ENCODE results near the gene TXNDC2. TPM values are rescaled to one million over a fixed set of nuclear protein-coding genes. Genes with fewer than 3 reads are reported as not detected.

The TXNDC2 gene
- polyA plus RNA-seq: under 1 TPM in 1 of 2 donors, not detected in 1; 0.06 TPM

GRCh38 chr18:9885170-9886004, at the start of gene TXNDC2:
TXNDC2 (plus strand) TSS chr18:9885973; CDS start chr18:9886681, 708 bp downstream.
- 90 to 91% methylated on average over 8 of the region's 8 CpGs for WGBS, 2 donors

GRCh38 chr18:9838144-9838877, 47.5 kb upstream of the TXNDC2 start:
- 40 to 46% methylated on average over 10 of the region's 10 CpGs for WGBS, 2 donors
- Histone ChIP-seq H3K4me3 (ENCODE audit: low read depth in 1 of 2, low read length in 2 of 2) (no peak overlapping the region), H3K27ac (ENCODE audit: low read depth in 2 of 2, low read length in 1 of 2) (peak overlapping the region in 1 of 2 donors; percentile 59), H3K27me3 (ENCODE audit: control insufficient read depth in 1 of 2, insufficient read depth in 2 of 2, low read length in 2 of 2) (no peaks in the 10 kb centered on the region), H3K4me1 (ENCODE audit: control insufficient read depth in 2 of 2, insufficient read depth in 2 of 2, low read length in 1 of 2) (peaks cover 8% of the 10 kb centered on the region in 2 donors), H3K36me3 (ENCODE audit: control insufficient read depth in 2 of 2, insufficient read depth in 2 of 2, low read length in 1 of 2) (peaks cover 0 to 4% of the 10 kb centered on the region in 2 donors), H3K9me3 (ENCODE audit: control insufficient read depth in 2 of 2, insufficient read depth in 1 of 2, low read depth in 1 of 2, low read length in 1 of 2) (no peaks in the 10 kb centered on the region)

More at GRCh38 chr18:9885170-9886004, at the start of gene TXNDC2:
- H3K9me3 ChIP-seq (ENCODE audit: control insufficient read depth in 2 of 2, insufficient read depth in 1 of 2, low read depth in 1 of 2, low read length in 1 of 2): no peaks in the 10 kb centered on the region
- H3K36me3 ChIP-seq (ENCODE audit: control insufficient read depth in 2 of 2, insufficient read depth in 2 of 2, low read length in 1 of 2): no peaks in the 10 kb centered on the region
- no peaks in the 10 kb centered on the region for H3K27me3 ChIP-seq (ENCODE audit: control insufficient read depth in 1 of 2, insufficient read depth in 2 of 2, low read length in 2 of 2)
- no peaks in the 10 kb centered on the region for H3K4me1 ChIP-seq (ENCODE audit: control insufficient read depth in 2 of 2, insufficient read depth in 2 of 2, low read length in 1 of 2)
- H3K4me3 ChIP-seq (ENCODE audit: low read depth in 1 of 2, low read length in 2 of 2): no peak within 1 kb of the TSS
- no peak within 1 kb of the TSS for H3K27ac ChIP-seq (ENCODE audit: low read depth in 2 of 2, low read length in 1 of 2)

- Histone ChIP-seq H3K36me3 (ENCODE audit: control insufficient read depth in 2 of 2, insufficient read depth in 2 of 2, low read length in 1 of 2) (peaks cover 0 to 4% of the 10 kb centered on the region in 2 donors), H3K27ac (ENCODE audit: low read depth in 2 of 2, low read length in 1 of 2) (no peak overlapping the region), H3K4me1 (ENCODE audit: control insufficient read depth in 2 of 2, insufficient read depth in 2 of 2, low read length in 1 of 2) (peaks cover 8% of the 10 kb centered on the region in 2 donors), H3K9me3 (ENCODE audit: control insufficient read depth in 2 of 2, insufficient read depth in 1 of 2, low read depth in 1 of 2, low read length in 1 of 2) (no peaks in the 10 kb centered on the region), H3K4me3 (ENCODE audit: low read depth in 1 of 2, low read length in 2 of 2) (no peak overlapping the region), H3K27me3 (ENCODE audit: control insufficient read depth in 1 of 2, insufficient read depth in 2 of 2, low read length in 2 of 2) (no peaks in the 10 kb centered on the region)
- WGBS, 2 donors: 93 to 94% methylated on average over 8 of the region's 8 CpGs
Measured at GRCh38 chr18:9839211-9839610, 46.6 kb upstream of the TXNDC2 start.

GRCh38 chr18:9839853-9840252, 45.9 kb upstream of the TXNDC2 start:
- Histone ChIP-seq H3K4me1 (ENCODE audit: control insufficient read depth in 2 of 2, insufficient read depth in 2 of 2, low read length in 1 of 2) (peaks cover 8% of the 10 kb centered on the region in 2 donors), H3K4me3 (ENCODE audit: low read depth in 1 of 2, low read length in 2 of 2) (no peak overlapping the region), H3K9me3 (ENCODE audit: control insufficient read depth in 2 of 2, insufficient read depth in 1 of 2, low read depth in 1 of 2, low read length in 1 of 2) (no peaks in the 10 kb centered on the region), H3K27ac (ENCODE audit: low read depth in 2 of 2, low read length in 1 of 2) (no peak overlapping the region), H3K27me3 (ENCODE audit: control insufficient read depth in 1 of 2, insufficient read depth in 2 of 2, low read length in 2 of 2) (no peaks in the 10 kb centered on the region), H3K36me3 (ENCODE audit: control insufficient read depth in 2 of 2, insufficient read depth in 2 of 2, low read length in 1 of 2) (peaks cover 0 to 4% of the 10 kb centered on the region in 2 donors)
- 86 to 87% methylated on average over 10 of the region's 10 CpGs for WGBS, 2 donors

GRCh38 chr18:9841752-9842151, 44.0 kb upstream of the TXNDC2 start:
- Histone ChIP-seq H3K27ac (ENCODE audit: low read depth in 2 of 2, low read length in 1 of 2) (no peak overlapping the region), H3K27me3 (ENCODE audit: control insufficient read depth in 1 of 2, insufficient read depth in 2 of 2, low read length in 2 of 2) (no peaks in the 10 kb centered on the region), H3K4me1 (ENCODE audit: control insufficient read depth in 2 of 2, insufficient read depth in 2 of 2, low read length in 1 of 2) (peaks cover 6 to 8% of the 10 kb centered on the region in 2 donors), H3K4me3 (ENCODE audit: low read depth in 1 of 2, low read length in 2 of 2) (no peak overlapping the region), H3K36me3 (ENCODE audit: control insufficient read depth in 2 of 2, insufficient read depth in 2 of 2, low read length in 1 of 2) (peaks cover 0 to 4% of the 10 kb centered on the region in 2 donors), H3K9me3 (ENCODE audit: control insufficient read depth in 2 of 2, insufficient read depth in 1 of 2, low read depth in 1 of 2, low read length in 1 of 2) (no peaks in the 10 kb centered on the region)
- WGBS, 2 donors: 77 to 82% methylated on average over 4 of the region's 4 CpGs

GRCh38 chr18:9842448-9842847, 43.3 kb upstream of the TXNDC2 start:
- Histone ChIP-seq H3K27me3 (ENCODE audit: control insufficient read depth in 1 of 2, insufficient read depth in 2 of 2, low read length in 2 of 2) (no peaks in the 10 kb centered on the region), H3K4me1 (ENCODE audit: control insufficient read depth in 2 of 2, insufficient read depth in 2 of 2, low read length in 1 of 2) (peaks cover 8 to 10% of the 10 kb centered on the region in 2 donors), H3K36me3 (ENCODE audit: control insufficient read depth in 2 of 2, insufficient read depth in 2 of 2, low read length in 1 of 2) (peaks cover 0 to 4% of the 10 kb centered on the region in 2 donors), H3K9me3 (ENCODE audit: control insufficient read depth in 2 of 2, insufficient read depth in 1 of 2, low read depth in 1 of 2, low read length in 1 of 2) (no peaks in the 10 kb centered on the region), H3K27ac (ENCODE audit: low read depth in 2 of 2, low read length in 1 of 2) (no peak overlapping the region), H3K4me3 (ENCODE audit: low read depth in 1 of 2, low read length in 2 of 2) (no peak overlapping the region)
- WGBS, 2 donors: 95 to 97% methylated on average over 6 of the region's 6 CpGs

GRCh38 chr18:9845256-9845655, 40.5 kb upstream of the TXNDC2 start:
- Histone ChIP-seq H3K27ac (ENCODE audit: low read depth in 2 of 2, low read length in 1 of 2) (no peak overlapping the region), H3K36me3 (ENCODE audit: control insufficient read depth in 2 of 2, insufficient read depth in 2 of 2, low read length in 1 of 2) (no peaks in the 10 kb centered on the region), H3K4me1 (ENCODE audit: control insufficient read depth in 2 of 2, insufficient read depth in 2 of 2, low read length in 1 of 2) (peaks cover 0 to 10% of the 10 kb centered on the region in 2 donors), H3K9me3 (ENCODE audit: control insufficient read depth in 2 of 2, insufficient read depth in 1 of 2, low read depth in 1 of 2, low read length in 1 of 2) (no peaks in the 10 kb centered on the region), H3K27me3 (ENCODE audit: control insufficient read depth in 1 of 2, insufficient read depth in 2 of 2, low read length in 2 of 2) (no peaks in the 10 kb centered on the region), H3K4me3 (ENCODE audit: low read depth in 1 of 2, low read length in 2 of 2) (no peak overlapping the region)
- 86 to 87% methylated on average over 3 of the region's 3 CpGs for WGBS, 2 donors

GRCh38 chr18:9846162-9846925, 39.4 kb upstream of the TXNDC2 start:
- WGBS, 2 donors: 31 to 32% methylated on average over 10 of the region's 10 CpGs
- H3K4me3 ChIP-seq (ENCODE audit: low read depth in 1 of 2, low read length in 2 of 2): no peak overlapping the region
- no peaks in the 10 kb centered on the region for H3K27me3 ChIP-seq (ENCODE audit: control insufficient read depth in 1 of 2, insufficient read depth in 2 of 2, low read length in 2 of 2)
- H3K9me3 ChIP-seq (ENCODE audit: control insufficient read depth in 2 of 2, insufficient read depth in 1 of 2, low read depth in 1 of 2, low read length in 1 of 2): no peaks in the 10 kb centered on the region
- H3K36me3 ChIP-seq (ENCODE audit: control insufficient read depth in 2 of 2, insufficient read depth in 2 of 2, low read length in 1 of 2): no peaks in the 10 kb centered on the region
- peaks cover 0 to 10% of the 10 kb centered on the region in 2 donors for H3K4me1 ChIP-seq (ENCODE audit: control insufficient read depth in 2 of 2, insufficient read depth in 2 of 2, low read length in 1 of 2)
- peak overlapping the region; percentile 34 to 49 for H3K27ac ChIP-seq (ENCODE audit: low read depth in 2 of 2, low read length in 1 of 2)

- WGBS, 2 donors: 81 to 84% methylated on average over 5 of the region's 5 CpGs
- Histone ChIP-seq H3K36me3 (ENCODE audit: control insufficient read depth in 2 of 2, insufficient read depth in 2 of 2, low read length in 1 of 2) (no peaks in the 10 kb centered on the region), H3K27me3 (ENCODE audit: control insufficient read depth in 1 of 2, insufficient read depth in 2 of 2, low read length in 2 of 2) (no peaks in the 10 kb centered on the region), H3K27ac (ENCODE audit: low read depth in 2 of 2, low read length in 1 of 2) (no peak overlapping the region), H3K9me3 (ENCODE audit: control insufficient read depth in 2 of 2, insufficient read depth in 1 of 2, low read depth in 1 of 2, low read length in 1 of 2) (no peaks in the 10 kb centered on the region), H3K4me3 (ENCODE audit: low read depth in 1 of 2, low read length in 2 of 2) (no peak overlapping the region), H3K4me1 (ENCODE audit: control insufficient read depth in 2 of 2, insufficient read depth in 2 of 2, low read length in 1 of 2) (peaks cover 0 to 10% of the 10 kb centered on the region in 2 donors)
Measured at GRCh38 chr18:9848170-9848879, 37.4 kb upstream of the TXNDC2 start.
